Measurements from ENCODE around the gene RRP1. TPM values are rescaled to one million over a fixed set of nuclear protein-coding genes. Genes with fewer than 3 reads are reported as not detected.

Gene RRP1
- total RNA-seq, 1 donor from 2014 or later, result 17.8 TPM

DNA sequence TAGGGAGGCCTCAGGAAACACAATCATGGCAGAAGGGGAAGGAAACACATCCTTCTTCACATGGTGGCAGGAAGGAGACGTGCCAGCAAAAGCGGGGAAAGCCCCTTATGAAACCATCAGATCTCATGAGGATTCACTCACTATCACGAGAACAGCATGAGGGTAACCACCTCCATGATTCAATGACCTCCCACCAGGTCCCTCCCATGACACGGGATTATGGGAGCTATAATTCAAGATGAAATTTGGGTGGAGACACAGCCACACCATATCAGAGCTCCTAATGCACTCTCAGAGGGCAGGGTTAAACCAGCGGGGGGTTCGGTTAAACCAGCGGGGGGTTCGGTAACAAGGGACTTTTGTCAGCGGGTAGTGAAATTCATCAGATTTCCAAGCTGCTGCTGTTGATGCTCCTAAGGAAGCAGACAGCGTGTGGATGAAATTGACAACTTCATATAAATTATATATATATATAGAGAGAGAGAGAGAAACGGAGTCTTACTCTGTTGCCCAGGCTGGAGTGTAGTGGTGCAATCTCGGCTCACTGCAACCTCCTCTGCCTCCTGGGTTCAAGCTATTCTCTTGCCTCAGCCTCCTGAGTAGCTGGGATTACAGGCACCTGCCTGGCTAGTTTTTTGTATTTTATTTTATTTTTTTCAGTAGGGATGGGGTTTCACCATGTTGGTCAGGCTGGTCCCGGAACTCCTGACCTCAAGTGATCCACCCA, 17.5 kb upstream of the RRP1 start:
- intact Hi-C loops (cut with DNase I), result no loop called here
- DNase-seq (ENCODE audit: low spot score) (no peak), ATAC-seq (no peak)

DNA sequence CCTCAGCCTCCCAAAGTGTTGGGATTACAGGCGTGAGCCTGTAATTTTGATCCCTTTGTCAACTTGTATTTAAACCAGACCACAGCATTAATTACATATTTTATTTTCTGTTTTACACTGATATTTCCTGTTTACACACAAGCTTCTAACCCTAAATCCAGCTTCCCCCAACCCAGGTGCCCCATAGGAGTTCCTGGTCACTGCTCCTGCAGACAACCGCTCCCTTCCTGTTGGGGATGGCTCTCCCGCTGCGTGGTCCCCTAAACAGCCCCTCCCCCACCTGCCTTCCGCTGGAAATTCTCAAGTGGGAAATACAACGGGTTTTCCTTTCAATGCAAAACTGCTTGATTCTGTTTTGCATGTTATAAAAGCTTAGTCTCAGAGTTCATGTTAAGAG, 17.0 kb upstream of the RRP1 start:
- intact Hi-C loops (cut with DNase I), result no loop called here
- DNase-seq (ENCODE audit: low spot score), result no peak
- ATAC-seq, result no peak

DNA sequence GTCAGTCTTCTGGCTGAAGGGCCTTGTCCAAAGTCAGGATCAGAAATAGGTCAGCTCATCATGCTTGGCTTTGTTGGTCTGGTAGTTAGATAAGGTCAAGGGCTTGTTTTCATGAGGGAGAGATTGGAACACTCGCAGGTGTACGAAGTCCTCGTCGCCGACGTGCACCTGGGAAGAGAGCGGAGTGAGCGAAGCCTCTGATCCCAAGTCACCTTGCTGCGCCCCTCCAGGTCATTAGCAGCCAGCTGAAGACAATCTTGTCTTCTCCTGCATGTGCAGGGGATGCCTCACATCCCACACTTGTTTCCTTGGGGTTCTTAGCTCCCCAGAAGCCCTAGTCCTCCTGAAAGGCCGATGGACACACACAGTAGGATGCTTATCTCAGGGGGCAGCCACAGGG, 15.2 kb upstream of the RRP1 start:
- no peak for DNase-seq (ENCODE audit: low spot score)
- intact Hi-C loops (cut with DNase I), result no loop called here
- ATAC-seq, result no peak

DNA sequence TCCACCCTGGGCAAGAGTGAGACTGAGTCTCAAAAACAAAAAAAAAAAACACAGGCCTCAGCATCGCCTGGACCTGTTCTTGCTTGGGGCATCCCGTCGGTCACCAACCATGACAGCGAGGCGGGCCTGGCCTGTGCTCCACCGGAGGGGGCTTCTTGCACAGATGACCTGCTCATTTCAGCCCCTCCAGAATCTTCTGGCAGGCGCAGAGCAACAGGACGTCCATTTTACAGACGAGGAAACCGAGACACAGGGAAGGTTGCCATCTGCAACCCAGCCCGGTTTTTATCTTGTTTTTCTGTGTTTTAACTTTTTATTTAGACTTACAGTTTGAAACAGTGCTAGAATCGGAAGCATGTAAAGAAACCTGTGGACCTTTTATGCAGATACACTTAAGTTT, 14.2 kb upstream of the RRP1 start:
- DNase-seq (ENCODE audit: low spot score) (no peak), ATAC-seq (no peak)
- intact Hi-C loops (cut with DNase I), result no loop called here

DNA sequence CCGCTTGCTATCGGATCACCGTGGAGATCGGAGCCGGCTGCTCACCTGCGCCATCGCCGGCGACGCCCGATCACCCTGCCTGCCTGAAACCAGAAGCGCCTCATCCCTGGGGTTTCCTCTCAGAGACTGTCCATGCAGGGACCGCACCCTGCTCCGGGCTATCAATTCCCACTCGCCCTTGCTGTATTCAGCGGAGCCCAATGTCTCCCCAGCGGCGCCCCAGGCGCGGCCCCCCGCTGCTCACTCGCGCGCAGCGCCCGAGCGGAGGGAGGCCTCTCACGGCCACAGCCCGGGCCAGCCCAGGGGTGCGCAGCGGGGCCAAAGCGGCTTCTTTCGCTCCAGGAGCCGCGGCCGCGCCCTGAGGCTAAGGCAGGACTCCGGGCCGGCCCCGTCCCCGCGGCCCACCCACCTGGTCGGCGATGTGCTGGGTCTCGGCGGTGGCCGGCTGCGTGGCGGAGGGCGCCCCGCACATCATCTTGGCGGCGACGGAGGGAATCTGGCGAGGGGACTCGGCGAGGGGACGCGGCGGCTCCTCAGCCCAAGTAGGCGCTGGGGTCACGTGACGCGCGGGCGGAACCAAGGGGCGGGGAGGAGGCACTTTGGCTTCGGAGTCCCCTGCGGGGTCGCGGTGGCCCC, 13.5 kb upstream of the RRP1 start, which contains the start of gene CSTB:
CSTB (minus strand) TSS at position 514 of the 636 bp plus-strand sequence; CDS start at position 475, 39 bp downstream.
- DNase-seq (ENCODE audit: low spot score) (peak; percentile 95), ATAC-seq (peak; percentile 61)
- intact Hi-C loops (cut with DNase I), result no loop called here

DNA sequence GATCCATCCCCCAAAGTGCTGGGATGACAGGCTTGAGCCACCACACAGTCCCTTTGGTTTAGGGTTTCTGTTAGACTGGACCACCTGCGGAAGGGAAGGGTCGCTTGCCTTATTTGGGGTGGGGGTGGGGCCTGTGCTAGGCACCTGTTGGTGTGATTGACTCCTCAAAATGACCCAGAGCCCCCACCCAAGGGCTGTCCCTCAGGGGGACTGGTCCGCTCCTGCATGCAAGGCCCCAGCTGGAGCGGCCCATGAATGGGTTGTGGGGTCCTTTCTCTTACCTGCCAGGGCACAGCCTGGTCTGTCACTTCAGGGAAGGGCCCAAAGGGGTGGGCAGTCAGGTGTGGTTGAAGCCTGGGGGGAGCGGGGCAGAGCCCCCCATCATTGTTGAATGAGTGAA, 11.4 kb upstream of the RRP1 start:
- intact Hi-C loops (cut with DNase I), result no loop called here
- ATAC-seq (peak; percentile 2), DNase-seq (ENCODE audit: low spot score) (no peak)

DNA sequence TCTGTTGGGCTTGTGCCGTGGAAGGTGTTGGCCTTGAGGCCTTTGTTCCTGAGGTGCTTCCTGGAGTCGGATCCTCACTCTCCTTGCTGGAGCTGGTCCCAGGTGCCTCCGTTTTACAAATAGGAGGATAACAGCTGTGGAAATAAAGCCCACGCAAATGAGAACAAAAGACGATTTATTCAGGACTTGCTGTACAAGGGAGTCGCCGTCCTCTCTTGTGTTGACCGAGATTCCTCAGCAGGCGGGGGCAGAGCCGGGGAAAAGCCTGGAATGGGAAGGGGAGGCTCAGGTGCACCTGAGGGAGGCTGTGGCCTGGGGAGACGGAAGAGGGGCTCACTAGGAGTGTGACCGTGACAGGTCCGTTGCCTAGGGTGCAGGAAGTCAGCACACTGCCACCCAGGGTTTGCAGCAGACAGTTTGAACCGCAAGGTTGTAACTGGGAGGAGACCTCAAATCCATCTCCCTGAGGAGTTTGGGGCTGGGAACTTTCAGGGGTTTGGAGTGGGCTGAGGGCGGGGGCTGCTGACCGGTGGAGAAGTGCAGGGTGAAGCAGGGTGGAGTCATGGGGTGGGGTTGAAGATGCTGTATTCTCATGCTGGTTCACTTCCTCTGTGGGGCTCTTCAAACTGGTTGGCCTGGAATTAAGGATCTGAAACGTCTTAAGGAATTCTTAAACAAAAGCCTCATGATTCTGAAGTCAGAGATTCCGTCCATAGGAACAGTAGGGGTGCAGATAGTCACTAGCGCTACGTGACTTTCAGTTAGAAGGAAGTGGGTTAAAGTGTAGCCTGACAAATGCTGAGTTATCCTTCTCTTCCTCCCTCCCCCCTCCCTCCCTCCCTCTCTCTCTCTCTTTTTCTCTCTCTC, 10.7 kb upstream of the RRP1 start:
- intact Hi-C loops (cut with DNase I), result no loop called here
- ATAC-seq, result peak; percentile 71
- DNase-seq (ENCODE audit: low spot score), result no peak

DNA sequence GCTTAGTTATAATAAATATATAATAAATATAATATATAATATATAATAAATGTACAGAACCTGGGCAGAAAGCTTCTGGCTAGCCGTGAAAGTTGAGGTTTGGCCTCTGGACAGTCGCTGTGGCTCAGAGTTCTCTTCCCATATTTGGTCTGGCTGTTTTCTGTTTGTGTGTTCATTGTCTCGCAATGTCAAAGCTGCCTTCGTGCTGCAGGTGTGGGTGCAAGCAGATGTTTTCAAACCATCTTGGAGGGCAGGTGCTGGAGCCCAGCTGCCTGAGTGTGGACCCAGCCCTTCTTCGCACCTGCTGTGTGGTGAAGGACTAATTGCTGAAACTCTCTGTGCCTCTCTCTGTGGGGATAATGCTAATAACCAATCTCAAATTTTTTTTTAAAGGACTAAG, 9.7 kb upstream of the RRP1 start:
- DNase-seq (ENCODE audit: low spot score), result no peak
- intact Hi-C loops (cut with DNase I), result no loop called here
- no peak for ATAC-seq

DNA sequence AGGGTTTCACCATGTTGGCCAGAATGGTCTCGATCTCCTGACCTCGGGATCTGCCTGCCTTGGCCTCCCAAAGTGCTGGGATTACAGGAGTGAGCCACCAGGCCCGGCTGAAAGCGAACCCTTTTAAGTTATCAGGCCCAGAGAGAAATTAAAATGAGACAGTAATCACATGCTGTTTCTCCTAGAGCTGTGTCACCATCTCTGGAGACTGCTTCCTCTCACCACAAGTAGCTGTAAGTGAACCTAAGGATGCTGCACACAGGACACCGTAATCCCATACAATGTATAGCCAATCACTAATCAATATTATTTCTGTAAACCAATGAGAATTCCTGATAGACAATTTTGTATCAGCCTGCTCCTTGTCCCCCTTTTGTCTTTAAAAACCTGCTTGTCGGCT, 7.5 kb upstream of the RRP1 start:
- intact Hi-C loops (cut with DNase I), result no loop called here
- ATAC-seq (no peak), DNase-seq (ENCODE audit: low spot score) (no peak)

DNA sequence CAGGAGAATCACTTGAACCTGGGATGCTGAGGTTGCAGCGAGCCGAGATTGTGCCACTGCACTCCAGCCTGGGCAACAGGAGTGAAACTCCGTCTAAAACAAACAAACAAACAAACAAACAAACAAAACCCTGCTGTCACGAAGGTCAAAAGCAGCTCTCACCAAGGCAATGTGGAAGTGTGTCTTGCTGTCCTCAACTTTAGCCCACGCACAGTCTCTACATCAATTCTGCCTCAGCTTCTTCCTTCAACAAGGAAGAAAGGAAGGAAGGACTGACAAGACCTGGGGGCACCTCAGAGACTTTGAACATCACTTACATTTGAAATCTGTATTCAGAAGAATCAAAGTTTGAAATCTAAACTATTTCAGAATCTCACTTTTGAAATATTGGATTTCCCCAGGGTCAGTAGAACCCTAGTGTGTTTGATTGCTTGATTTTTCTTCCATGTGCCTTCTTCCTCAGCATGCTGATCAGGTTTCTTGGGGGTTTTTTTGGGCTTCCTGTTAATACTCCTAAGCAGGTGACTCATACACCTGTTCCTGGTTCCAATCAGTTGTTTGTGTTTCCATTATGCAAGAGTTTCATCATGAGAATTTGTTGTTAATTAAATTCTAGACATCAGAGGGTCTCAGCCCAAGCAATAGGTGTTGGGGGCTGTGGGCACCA, 6.8 kb upstream of the RRP1 start:
- intact Hi-C loops (cut with DNase I), result no loop called here
- ATAC-seq (no peak), DNase-seq (ENCODE audit: low spot score) (no peak)

DNA sequence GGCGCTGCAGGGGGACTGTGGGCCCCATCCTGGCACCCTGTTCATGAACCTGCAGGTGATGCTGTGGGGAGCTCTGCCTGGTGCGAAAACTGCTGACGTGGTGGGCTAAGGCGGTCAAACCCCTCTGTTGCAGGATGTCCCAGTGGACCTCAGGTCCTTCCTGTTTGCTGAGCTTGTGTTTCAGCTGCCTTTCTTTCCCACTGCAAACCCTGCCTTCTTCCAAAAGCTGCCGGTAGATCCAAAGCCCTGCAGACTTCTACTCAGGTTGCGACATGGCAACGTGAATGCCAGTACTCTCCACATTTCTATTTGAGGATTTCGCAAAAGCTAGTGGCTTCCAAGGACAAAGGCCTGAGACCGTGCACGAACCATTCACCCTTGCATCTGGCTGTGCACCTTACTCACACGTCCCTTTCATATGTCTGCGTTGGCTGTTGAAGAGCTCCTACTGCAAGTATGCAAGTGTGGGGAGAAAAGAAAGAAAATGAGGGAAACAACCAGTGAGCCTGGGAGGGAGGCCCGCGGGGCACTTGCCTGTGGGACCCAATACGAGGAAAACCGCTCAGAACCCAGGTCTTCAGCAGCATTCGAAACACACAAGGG, 6.2 kb upstream of the RRP1 start:
- intact Hi-C loops (cut with DNase I), result no loop called here
- DNase-seq (ENCODE audit: low spot score) (no peak), ATAC-seq (no peak)

DNA sequence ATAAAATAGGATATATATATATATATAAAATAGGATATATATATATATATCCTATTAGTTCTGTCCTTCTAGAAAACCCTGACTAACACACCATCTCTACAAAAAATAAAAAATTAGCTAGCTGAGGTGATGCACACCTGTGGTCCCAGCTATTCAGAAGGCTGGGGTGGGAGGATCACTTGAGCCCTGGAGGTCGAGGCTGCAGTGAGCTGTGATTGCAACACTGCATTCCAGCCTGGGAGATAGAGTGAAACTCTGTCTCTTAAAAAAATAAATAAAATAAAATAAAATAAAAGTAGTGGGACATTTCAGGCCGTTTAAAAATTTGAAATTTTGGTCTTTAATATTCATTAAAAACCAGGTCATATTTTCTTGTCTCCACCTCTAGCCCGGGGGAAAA, 4.2 kb upstream of the RRP1 start:
- DNase-seq (ENCODE audit: low spot score) (no peak), ATAC-seq (no peak)
- intact Hi-C loops (cut with DNase I), result no loop called here

DNA sequence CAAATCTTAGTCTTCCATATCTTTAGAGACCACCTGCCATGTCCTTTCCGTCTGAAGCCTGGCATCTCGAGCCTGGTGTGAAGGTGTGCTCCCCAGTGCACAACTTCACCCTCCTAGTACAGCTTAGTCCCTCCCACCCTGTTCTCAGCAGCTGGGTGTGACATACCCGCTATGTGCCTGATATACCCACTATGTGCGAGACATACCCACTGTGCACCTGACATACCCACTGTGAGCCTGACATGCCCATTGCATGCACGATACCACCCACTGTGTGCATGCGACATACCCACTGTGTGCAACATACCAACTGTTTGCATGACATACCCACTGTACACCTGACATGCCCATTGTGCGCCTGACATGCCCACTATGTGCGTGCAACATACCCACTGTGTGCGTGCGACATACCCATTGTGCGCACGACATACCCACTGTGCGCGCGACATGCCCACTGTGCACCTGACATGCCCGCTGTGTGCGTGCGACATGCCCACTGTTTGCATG, 3.0 kb upstream of the RRP1 start:
- ATAC-seq (no peak), DNase-seq (ENCODE audit: low spot score) (no peak)

DNA sequence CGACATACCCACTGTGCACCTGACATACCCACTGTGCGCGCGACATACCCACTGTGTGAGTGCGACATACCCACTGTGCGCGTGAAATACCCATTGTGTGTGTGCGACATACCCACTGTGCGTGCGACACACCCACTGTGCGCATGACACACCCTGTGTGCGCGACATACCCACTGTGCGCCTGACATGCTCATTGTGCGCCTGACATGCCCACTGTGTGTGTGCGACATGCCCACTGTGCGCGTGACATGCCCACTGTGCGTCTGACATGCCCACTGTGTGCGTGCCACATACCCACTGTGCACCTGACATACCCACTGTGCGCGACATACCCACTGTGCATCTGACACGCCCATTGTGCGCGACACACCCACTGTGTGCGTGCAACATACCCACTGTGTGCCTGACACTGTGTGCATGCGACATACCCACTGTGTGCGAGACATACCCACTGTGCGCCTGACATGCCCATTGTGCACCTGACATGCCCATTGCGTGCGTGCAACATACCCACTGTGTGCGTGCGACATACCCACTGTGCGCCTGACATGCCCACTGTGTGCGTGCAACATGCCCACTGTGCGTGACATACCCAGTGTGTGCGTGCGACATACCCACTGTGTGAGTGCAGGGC, 2.5 kb upstream of the RRP1 start:
- intact Hi-C loops (cut with DNase I), result no loop called here
- ATAC-seq, result no peak
- no peak for DNase-seq (ENCODE audit: low spot score)

More for the DNA sequence above, 3.0 kb upstream of the RRP1 start:
- intact Hi-C loops (cut with DNase I), result no loop called here

DNA sequence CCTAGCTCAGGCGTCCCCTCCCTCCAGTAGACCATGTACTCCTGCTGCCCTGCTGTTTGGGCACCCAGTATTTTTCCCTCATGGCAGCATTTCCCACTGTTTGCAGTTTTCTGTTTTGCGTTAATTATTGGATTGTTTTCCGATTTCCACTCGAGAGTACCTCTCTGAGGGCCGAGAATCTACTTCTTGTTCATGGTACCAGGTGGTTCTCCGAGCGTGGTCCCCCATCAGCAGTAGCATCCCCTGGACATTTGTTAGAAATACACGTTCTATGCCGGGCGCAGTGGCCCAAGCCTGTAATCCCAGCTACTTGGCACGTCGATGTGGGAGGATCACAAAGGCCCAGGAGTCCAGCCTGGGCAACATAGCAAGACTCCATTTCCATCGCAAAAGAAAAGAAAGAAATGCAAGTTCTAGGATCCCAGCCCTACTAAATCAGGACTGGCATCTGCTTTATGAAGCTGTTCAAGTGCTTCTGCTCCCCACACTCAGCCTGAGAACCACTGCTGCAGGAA, 690 bp downstream of the RRP1 start:
- ATAC-seq (no peak), DNase-seq (ENCODE audit: low spot score) (no peak)
- intact Hi-C loops (cut with DNase I), result no loop called here

DNA sequence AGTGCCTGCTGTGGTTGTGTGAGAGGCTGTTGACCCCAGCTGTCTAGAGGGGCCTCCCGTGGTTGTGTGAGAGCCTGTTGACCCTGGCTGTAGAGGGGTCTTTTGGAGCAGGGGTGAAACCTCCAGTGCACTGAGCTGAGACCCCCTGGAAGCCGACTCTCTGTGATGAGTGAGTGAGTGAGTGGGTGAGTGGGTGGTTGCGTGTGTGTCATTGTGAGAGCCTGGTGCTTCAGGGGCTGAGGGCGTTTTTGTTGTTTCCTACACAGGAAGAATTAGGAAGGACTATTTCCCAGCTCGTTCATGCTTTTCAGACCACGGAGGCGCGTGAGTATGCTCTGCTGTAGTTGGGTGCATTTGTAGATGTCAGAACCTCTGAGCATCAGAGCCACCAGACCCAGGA, 3.0 kb downstream of the RRP1 start:
- intact Hi-C loops (cut with DNase I), result no loop called here
- no peak for DNase-seq (ENCODE audit: low spot score)
- no peak for ATAC-seq

DNA sequence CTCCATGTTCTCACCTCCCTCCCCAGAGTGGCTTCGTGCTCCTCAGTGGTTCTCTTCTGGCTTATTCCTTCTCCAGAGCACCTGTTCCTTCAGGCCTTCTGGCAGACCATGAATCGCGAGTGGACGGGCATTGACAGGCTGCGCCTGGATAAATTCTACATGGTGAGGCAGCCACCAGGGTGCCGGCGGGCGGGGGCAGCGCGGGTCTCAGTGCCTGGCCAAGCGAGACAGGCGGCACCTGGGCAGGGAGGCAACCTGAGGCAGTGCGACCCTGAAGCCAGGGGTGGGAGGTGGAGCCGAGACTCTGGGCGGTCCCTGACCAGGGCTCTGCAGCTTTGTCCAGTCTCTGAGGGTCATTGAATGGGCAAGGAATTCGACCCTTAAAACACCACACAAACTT, 3.9 kb downstream of the RRP1 start:
- ATAC-seq, result no peak
- no peak for DNase-seq (ENCODE audit: low spot score)
- intact Hi-C loops (cut with DNase I), result no loop called here

DNA sequence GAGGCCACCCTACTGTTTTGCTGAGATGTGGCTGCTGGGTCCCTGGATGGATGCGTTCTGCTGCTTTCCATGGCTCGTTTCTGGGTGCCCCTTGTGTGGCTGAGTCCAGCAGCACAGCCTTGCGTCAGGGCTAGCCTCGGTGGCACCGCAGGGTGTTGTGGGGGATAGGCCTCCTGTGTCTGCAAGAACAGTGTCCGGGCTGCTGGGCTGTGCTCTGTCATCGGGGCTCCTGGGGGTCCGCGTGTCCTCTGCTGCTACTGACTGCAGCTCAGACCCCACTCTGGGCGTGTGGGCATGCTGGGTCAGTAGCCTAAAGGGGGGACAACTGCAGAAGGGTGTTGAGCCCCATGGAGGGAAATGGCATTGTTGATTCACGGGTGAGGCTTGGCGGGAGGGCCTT, 4.9 kb downstream of the RRP1 start:
- no peak for ATAC-seq
- intact Hi-C loops (cut with DNase I), result no loop called here
- no peak for DNase-seq (ENCODE audit: low spot score)
